K562 (cell line): ENCODE data around the gene PIBF1. TPM values are rescaled to one million over a fixed set of nuclear protein-coding genes. Genes with fewer than 3 reads are reported as not detected.

Source experiments
- ATAC-seq: fragments of 200-7000 bp; cut with Tn5 transposase; 3 replicates; pipeline ENCODE4 v1.9.1; 2020; ENCODE audit warnings: moderate library complexity
- BruUV-seq: library from RNA; stranded (reverse); fragments of 400-500 nt; replicated peaks from 2 replicates; lab custom pipeline; 2021; lab: Mats Ljungman, UMichigan
- CTCF ChIA-PET: fragments of 300-600 bp; formaldehyde crosslinking; extraction: SDS; loops from one replicate; lab custom pipeline; 2021; ENCODE audit warnings: low intra/inter-chr PET ratio; lab: Yijun Ruan, JAX
- POLR2A ChIA-PET: fragments of 300-600, 350-650 bp; sonication (Branson Sonifier 250); formaldehyde crosslinking; extraction: SDS; loops from one replicate; lab custom pipeline; 2021; ENCODE audit warnings: antibody characterized with exemption, inconsistent platforms; lab: Yijun Ruan, JAX
- DNase-seq, 4 experiments: peaks; one replicate each; pipeline versions ENCODE4 v3.0.0 to v3.0.0-alpha.2; 2011 to 2018; ENCODE audit warnings: low spot score in 3 of 4, mixed read lengths in 3 of 4; ENCODE audit errors: extremely low read depth in 1 of 4
- FAIRE-seq: peaks from 2 replicates; lab custom pipeline; 2011; peaks lifted over from hg19 to GRCh38; lab: Jason Lieb, UNC
- H2AFZ ChIP-seq: 2 replicates; pipeline ENCODE4 v1.6.0; 2011; ENCODE audit warnings: low read depth, low read length, control low read depth, inconsistent platforms
- H3K27ac ChIP-seq: fragments of 200-600 bp; 3 replicates; pipeline ENCODE4 v1.8.0; 2011; ENCODE audit warnings: low read depth, mild to moderate bottlenecking, control low read depth, inconsistent platforms, low read length, moderate library complexity, mixed read lengths; ENCODE audit errors: extremely low read depth
- H3K27me3 ChIP-seq, 2 experiments: fragments of 300-600 bp in 1 of 2; 2 replicates in 1 of 2; 3 replicates in 1 of 2; pipeline versions ENCODE4 v1.6.0 to v1.8.0; 2011; ENCODE audit warnings: inconsistent platforms in 2 of 2, low read length in 2 of 2, mild to moderate bottlenecking in 1 of 2, mixed read lengths in 1 of 2, moderate library complexity in 1 of 2; ENCODE audit not compliant: control insufficient read depth in 2 of 2, insufficient read depth in 2 of 2
- H3K36me3 ChIP-seq: fragments of 300-600 bp; 3 replicates; pipeline ENCODE4 v1.8.0; 2011; ENCODE audit warnings: mild to moderate bottlenecking, low read length, inconsistent platforms; ENCODE audit not compliant: control insufficient read depth, insufficient read depth
- H3K4me1 ChIP-seq, 2 experiments: fragments of 200-600 bp in 1 of 2; replicated peaks in 1 of 2; 2 replicates in 1 of 2; 3 replicates in 1 of 2; pipeline versions ENCODE4 v1.5.1 to v1.8.0; 2011; ENCODE audit warnings: inconsistent platforms in 2 of 2, low read length in 2 of 2, mild to moderate bottlenecking in 1 of 2, mixed read lengths in 1 of 2, moderate library complexity in 1 of 2; ENCODE audit not compliant: control insufficient read depth in 2 of 2, insufficient read depth in 2 of 2
- H3K4me2 ChIP-seq: 2 replicates; pipeline ENCODE4 v1.6.1; 2011; ENCODE audit warnings: low read length, control low read depth, inconsistent platforms, mixed read lengths; ENCODE audit not compliant: insufficient read depth
- H3K4me3 ChIP-seq: fragments of 200-600 bp; sonication (generic), shearing (Covaris generic); 2 replicates; pipeline ENCODE4 v1.5.1; 2016; ENCODE audit warnings: control low read depth, inconsistent platforms
- H3K79me2 ChIP-seq: fragments of 200-600 bp; 3 replicates; pipeline ENCODE4 v1.8.0; 2011; ENCODE audit warnings: low read length, inconsistent platforms; ENCODE audit not compliant: control insufficient read depth, insufficient read depth
- H3K9ac ChIP-seq, 2 experiments: 2 replicates each; pipeline versions ENCODE4 v1.6.0 to v1.6.1; 2011; ENCODE audit warnings: low read depth in 2 of 2, low read length in 2 of 2, control low read depth in 1 of 2, inconsistent platforms in 1 of 2, mild to moderate bottlenecking in 1 of 2, mixed read lengths in 1 of 2; ENCODE audit not compliant: insufficient read depth in 1 of 2
- H3K9me1 ChIP-seq: one replicate; pipeline ENCODE4 v1.6.0; 2011; ENCODE audit warnings: inconsistent platforms, mild to moderate bottlenecking, low read length, moderate library complexity; ENCODE audit not compliant: control insufficient read depth, insufficient read depth
- H3K9me3 ChIP-seq: replicated peaks from 2 replicates; pipeline ENCODE4 v1.5.1; 2011; ENCODE audit warnings: low read depth, low read length, inconsistent platforms; ENCODE audit not compliant: control insufficient read depth, insufficient read depth
- H4K20me1 ChIP-seq: replicated peaks from 2 replicates; pipeline ENCODE4 v1.6.1; 2011; ENCODE audit warnings: low read length, inconsistent platforms, mixed read lengths; ENCODE audit not compliant: control insufficient read depth, insufficient read depth
- C11orf30 ChIP-seq: fragments of 450-650 bp; IDR thresholded peaks from 2 replicates; pipeline ENCODE4 v1.6.1; 2016; ENCODE audit warnings: low read depth, mild to moderate bottlenecking
- EGR1 ChIP-seq: fragments of 450-650 bp; conservative IDR thresholded peaks from 2 replicates; pipeline ENCODE4 v1.6.1; 2017; ENCODE audit warnings: mild to moderate bottlenecking
- ELF2 ChIP-seq: fragments of 250-450 bp; sonication (Bioruptor Pico); IDR thresholded peaks from 2 replicates; pipeline ENCODE4 v1.5.0; 2021; ENCODE audit warnings: mild to moderate bottlenecking
- IRF2 ChIP-seq: sonication (generic); formaldehyde crosslinking; IDR thresholded peaks from 2 replicates; pipeline ENCODE4 v1.8.1; 2022; ENCODE audit warnings: mild to moderate bottlenecking, missing genetic modification reagents
- MAFF ChIP-seq: IDR thresholded peaks from 2 replicates; pipeline ENCODE4 v1.6.1; 2012; ENCODE audit warnings: low read length, improper control_type of control experiment
- MAFG ChIP-seq: fragments of 450-650 bp; conservative IDR thresholded peaks from 2 replicates; pipeline ENCODE4 v1.6.1; 2016; ENCODE audit warnings: missing genetic modification characterization, missing compliant biosample characterization
- NR3C1 ChIP-seq: sonication (generic); formaldehyde crosslinking; IDR thresholded peaks from 2 replicates; pipeline ENCODE4 v1.8.1; 2022; ENCODE audit warnings: missing genetic modification reagents
- RBM14 ChIP-seq: fragments of 200-400 bp; formaldehyde crosslinking; IDR thresholded peaks from 2 replicates; pipeline ENCODE4 v1.6.1; 2018; ENCODE audit warnings: low read depth, mild to moderate bottlenecking, low read length, moderate library complexity, borderline replicate concordance; ENCODE audit not compliant: insufficient read depth
- SPI1 ChIP-seq: IDR thresholded peaks from 2 replicates; pipeline ENCODE4 v1.6.1; 2011; ENCODE audit warnings: low read depth, low read length, control low read depth, borderline replicate concordance
- ZBTB7A ChIP-seq: IDR thresholded peaks from 2 replicates; pipeline ENCODE4 v1.6.1; 2011; ENCODE audit warnings: low read depth, mild to moderate bottlenecking, low read length, moderate library complexity, borderline replicate concordance; ENCODE audit not compliant: control insufficient read depth
- ZNF124 ChIP-seq: sonication (generic); formaldehyde crosslinking; IDR thresholded peaks from 2 replicates; pipeline ENCODE4 v1.8.1; 2022; ENCODE audit warnings: missing genetic modification reagents
- ZNF263 ChIP-seq: sonication (generic); formaldehyde crosslinking; IDR thresholded peaks from 2 replicates; pipeline ENCODE4 v1.8.0; 2022; ENCODE audit warnings: mild to moderate bottlenecking, missing genetic modification reagents, borderline replicate concordance
- ZNF316 ChIP-seq: fragments of 450-650 bp; IDR thresholded peaks from 2 replicates; pipeline ENCODE4 v1.6.1; 2016
- WGBS: fragments of 100-300 bp; shearing (Covaris generic); methylation state at CpG from one replicate; pipeline ENCODE4 v1.1.6; 2016; ENCODE audit warnings: low coverage, mixed read lengths; ENCODE audit not compliant: insufficient coverage; ENCODE audit errors: missing lambda C conversion rate; 5-methylcytosine and 5-hydroxymethylcytosine counted together
- in situ Hi-C: fragments of 300-500 bp; cut with MboI; formaldehyde crosslinking; loops from 4 replicates; pipeline ENCODE4 v1.15.0; 2018; ENCODE audit warnings: inconsistent platforms, mixed read lengths
- intact Hi-C: fragments of 100-400 bp; cut with micrococcal nuclease; formaldehyde crosslinking; loops from 2 replicates; pipeline ENCODE4 v1.14.2; 2022
- polyA plus RNA-seq, 8 experiments: library from polyadenylated mRNA; depleted of rRNA in 4 of 8; stranded (reverse) in 5 of 8; unstranded in 3 of 8; fragments of >200 nt; fragmentation: Nextera tagmentation in 2 of 8; fragmentation: Illumina TruSeq in 1 of 8; extraction: Ambion mirVana in 2 of 8; extraction: Trizol in 1 of 8; gene quantifications; 2 replicates each; pipeline versions ENCODE4 v1.2.1 to v1.2.3, GENCODE V29; 2011 to 2014; ENCODE audit warnings: inconsistent platforms in 1 of 8, missing spikeins in 1 of 8
- total RNA-seq, 7 experiments: library from RNA; depleted of rRNA in 6 of 7; stranded (reverse); fragments of >200 nt in 6 of 7; fragmentation: Illumina TruSeq in 2 of 7; extraction: Trizol in 2 of 7; gene quantifications; 2 replicates each; pipeline versions ENCODE4 v1.2.1 to v1.2.3, GENCODE V29; 2011 to 2021; ENCODE audit warnings: low replicate concordance in 1 of 7
- TF ChIP-seq, protein P1 (sequence below): fragments of 250-450 bp; sonication (Bioruptor Pico); IDR thresholded peaks from 2 replicates; pipeline ENCODE4 v1.9.0; 2021; ENCODE audit warnings: mild to moderate bottlenecking, inconsistent platforms

The PIBF1 gene
- total and polyA plus RNA-seq, 9 of the 15 experiments (the other 6 are each of a cell fraction or from before 2014, with no cell fraction given) = 9.1 to 28.8 (median 14.7) TPM

DNA sequence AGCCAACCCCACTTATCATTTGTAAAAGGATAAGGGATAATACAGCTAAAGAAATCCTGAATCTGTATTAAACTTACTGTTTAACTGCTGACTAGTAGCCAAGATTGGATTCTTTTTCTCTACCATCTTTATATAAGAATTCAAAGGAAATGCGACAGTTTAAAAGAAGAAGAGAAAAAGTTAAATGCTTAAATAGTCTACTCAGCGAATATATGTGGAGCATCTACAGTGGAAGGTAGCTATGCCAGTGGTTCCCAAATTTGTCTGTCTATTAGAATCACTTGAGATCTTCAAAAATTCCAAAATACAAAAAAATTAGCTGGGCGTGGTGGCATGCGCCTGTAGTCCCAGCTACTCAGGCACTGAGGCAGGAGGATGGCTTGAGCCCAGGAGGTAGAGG, 216.1 kb downstream of the PIBF1 start:
- CTCF ChIA-PET = no interaction called here
- intact Hi-C loops = no loop called here
- peaks cover 8% of the 10 kb centered on the region; the same call in 1 of the 3 replicates for H3K36me3 ChIP-seq

More for the DNA sequence above, 216.1 kb downstream of the PIBF1 start:
- H3K9me3 ChIP-seq = no peaks in the 10 kb centered on the region
- no peaks in the 10 kb centered on the region; a peak in 1 of 5 replicates for H3K4me1 ChIP-seq
- H2AFZ ChIP-seq = no peak overlapping the region
- no peak for DNase-seq
- in situ Hi-C loops = no loop called here
- H3K4me2 ChIP-seq = no peak overlapping the region
- no peaks in the 10 kb centered on the region for H3K79me2 ChIP-seq
- no peak for FAIRE-seq
- TF ChIP-seq RBM14 (no peak), IRF2 (no peak), MAFF (peak; percentile 22), NR3C1 (CRISPR knock-in tag) (no peak), SPI1 (no peak), ZNF263 (CRISPR knock-in tag) (no peak), ELF2 (CRISPR knock-in tag) (no peak), C11orf30 (peak; percentile 51; the same call in 1 of the 2 replicates), MAFG (tag) (peak; percentile 44; the same call in 1 of the 2 replicates), ZNF316 (peak; percentile 67), ZNF124 (CRISPR knock-in tag) (no peak), ZBTB7A (no peak), EGR1 (no peak)
- TF ChIP-seq, protein P1, sequence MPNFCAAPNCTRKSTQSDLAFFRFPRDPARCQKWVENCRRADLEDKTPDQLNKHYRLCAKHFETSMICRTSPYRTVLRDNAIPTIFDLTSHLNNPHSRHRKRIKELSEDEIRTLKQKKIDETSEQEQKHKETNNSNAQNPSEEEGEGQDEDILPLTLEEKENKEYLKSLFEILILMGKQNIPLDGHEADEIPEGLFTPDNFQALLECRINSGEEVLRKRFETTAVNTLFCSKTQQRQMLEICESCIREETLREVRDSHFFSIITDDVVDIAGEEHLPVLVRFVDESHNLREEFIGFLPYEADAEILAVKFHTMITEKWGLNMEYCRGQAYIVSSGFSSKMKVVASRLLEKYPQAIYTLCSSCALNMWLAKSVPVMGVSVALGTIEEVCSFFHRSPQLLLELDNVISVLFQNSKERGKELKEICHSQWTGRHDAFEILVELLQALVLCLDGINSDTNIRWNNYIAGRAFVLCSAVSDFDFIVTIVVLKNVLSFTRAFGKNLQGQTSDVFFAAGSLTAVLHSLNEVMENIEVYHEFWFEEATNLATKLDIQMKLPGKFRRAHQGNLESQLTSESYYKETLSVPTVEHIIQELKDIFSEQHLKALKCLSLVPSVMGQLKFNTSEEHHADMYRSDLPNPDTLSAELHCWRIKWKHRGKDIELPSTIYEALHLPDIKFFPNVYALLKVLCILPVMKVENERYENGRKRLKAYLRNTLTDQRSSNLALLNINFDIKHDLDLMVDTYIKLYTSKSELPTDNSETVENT (CRISPR knock-in tag) = no peak
- TF ChIP-seq, all 486 proteins: peak for 4
- ATAC-seq = no peak
- H3K4me3 ChIP-seq = no peak overlapping the region
- POLR2A ChIA-PET = no interaction called here
- no peak overlapping the region for H3K27ac ChIP-seq
- H3K9me1 ChIP-seq = no peaks in the 10 kb centered on the region
- BruUV-seq = no TSS peak
- H3K27me3 ChIP-seq = no peaks in the 10 kb centered on the region
- H3K9ac ChIP-seq = no peak overlapping the region
- H4K20me1 ChIP-seq = no peaks in the 10 kb centered on the region
- 94% methylated on average over 3 of the region's 4 CpGs for WGBS
